NCI-H2081 treated with DMSO at 0.1 percent for 48 hours (cell line): ENCODE measurements around the gene PPP1CB.

Source experiments
- DNase-seq: peaks from one replicate; lab custom pipeline; 2025; lab: John Stamatoyannopoulos, UW

The PPP1CB gene

GRCh38 chr2:28745225-28745624 lies 6.4 kb upstream of the PPP1CB start:
- DNase-seq = no peak

GRCh38 chr2:28745876-28746275 lies 5.8 kb upstream of the PPP1CB start:
- no peak for DNase-seq

DNA sequence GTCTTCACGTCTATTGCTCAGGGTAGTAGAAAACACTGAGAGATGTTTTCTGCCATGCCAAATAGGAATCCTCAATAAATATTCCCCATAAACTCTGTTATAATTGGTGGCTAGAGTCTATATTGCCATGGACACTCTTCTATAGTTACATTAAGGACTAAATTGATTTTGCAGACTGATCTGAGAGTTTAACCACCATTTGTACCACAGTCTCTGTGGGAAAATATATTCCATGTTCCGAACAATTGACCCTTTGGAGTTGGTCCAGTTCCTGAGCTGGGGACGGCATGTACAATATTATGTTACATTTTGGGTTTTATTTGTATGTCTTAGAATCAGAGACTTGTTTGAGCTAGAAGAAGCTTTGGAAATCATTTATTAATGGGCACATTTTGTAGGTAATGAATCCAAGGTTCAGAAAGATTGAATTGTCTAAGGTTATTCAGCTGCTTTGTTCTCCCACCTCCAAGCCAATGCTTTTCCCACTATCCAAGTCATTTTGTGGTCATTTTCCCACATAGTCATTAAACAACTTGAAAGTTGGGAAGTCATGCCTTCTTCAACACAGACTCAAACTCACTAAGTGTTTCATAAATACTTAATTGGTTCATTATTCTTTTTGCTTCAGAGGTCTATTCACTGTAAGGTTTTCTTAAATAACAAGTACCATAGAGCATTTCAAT lies 5.1 kb upstream of the PPP1CB start:
- no peak for DNase-seq

DNA sequence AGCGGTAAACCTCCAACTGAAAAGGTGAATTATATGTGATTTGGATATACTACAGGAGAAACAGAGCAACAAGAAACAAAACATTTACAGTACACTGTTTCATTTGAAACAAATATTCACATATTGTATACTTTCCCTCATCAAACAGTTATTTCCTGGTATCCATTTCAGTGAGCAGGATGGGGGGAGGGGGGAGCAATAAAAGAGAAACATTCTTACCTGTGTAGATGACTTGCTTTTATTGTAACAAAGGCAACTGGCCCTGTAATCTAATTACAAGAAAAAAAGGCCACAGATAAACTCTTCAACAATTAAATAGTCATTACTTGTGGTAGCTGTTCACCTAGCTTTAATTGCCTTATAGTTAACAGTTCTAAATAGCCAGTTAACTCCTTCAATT lies 3.9 kb upstream of the PPP1CB start:
- no peak for DNase-seq

GRCh38 chr2:28748176-28748575 lies 3.5 kb upstream of the PPP1CB start:
- DNase-seq = no peak

GRCh38 chr2:28748941-28749340 lies 2.7 kb upstream of the PPP1CB start:
- DNase-seq = no peak

- DNase-seq = no peak
Observed at GRCh38 chr2:28749526-28749925, 2.1 kb upstream of the PPP1CB start.

DNA sequence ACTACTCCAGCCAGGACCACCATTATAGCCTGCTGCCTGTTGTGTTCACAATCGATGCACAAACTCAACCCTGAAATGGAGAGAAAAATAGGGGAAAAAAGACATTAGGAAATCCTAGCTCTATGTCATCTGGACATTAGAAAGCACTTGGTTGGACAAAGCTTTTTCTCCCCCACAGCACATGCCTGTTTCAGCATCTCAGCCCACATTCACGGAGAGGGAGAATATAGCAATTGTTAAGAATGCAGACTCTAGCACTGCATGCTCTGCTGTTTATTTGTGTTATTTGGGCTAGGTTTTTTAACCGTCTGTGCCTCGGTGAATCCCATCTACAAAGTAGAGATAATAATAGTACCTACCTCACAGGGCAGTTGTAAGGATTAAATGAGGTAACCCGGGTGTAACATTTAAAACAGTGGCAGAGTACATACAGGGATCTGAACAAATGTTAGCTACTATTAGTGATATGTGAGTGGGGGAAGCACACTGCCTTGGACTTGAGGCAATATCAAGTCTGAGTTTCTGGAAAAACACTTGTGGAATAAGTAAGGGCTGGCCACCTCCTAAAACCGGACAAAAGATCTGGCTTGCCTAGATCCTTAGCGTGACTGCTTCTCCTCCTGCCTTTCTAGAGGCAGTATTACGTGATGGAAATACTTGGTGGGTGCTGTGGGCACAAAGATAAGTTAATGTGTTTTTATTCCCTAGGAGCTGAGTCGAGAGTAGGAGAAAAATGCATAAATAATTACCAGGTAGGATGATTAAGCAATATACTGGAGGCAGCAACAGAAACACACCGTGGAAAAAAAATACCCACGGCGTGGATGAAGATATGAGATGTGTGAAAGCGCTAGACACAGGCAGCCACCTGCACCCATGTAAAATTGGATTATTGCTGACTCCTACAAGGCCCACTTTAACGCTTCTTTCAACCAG lies 1.0 kb upstream of the PPP1CB start:
- no peak for DNase-seq

DNA sequence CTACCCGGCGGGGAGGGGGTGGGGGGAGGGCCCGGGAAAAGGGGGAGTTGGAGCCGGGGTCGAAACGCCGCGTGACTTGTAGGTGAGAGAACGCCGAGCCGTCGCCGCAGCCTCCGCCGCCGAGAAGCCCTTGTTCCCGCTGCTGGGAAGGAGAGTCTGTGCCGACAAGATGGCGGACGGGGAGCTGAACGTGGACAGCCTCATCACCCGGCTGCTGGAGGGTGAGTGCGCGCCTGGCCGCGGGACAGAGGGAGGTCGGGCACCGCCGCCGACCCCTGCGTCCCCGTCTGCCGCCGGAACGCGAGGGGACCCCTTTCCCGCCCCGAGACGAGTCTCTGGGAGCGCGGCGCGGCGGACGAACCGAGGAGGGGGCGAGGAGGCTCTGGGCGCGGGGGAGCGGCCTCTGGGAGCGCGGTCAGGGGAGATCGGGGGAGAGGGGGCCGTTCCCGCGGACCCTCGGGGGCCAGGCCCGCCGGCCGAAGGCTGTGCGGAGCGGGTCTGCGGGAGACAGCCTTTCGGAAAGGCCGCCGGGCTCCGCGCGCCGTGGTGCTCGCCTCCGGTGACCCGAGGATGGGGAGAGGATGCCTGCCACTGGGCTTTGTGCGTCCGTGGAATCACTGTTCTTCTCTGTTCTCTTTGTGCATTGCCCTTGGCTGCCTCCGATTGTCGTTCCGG lies 463 bp downstream of the PPP1CB start:
- DNase-seq = no peak

DNA sequence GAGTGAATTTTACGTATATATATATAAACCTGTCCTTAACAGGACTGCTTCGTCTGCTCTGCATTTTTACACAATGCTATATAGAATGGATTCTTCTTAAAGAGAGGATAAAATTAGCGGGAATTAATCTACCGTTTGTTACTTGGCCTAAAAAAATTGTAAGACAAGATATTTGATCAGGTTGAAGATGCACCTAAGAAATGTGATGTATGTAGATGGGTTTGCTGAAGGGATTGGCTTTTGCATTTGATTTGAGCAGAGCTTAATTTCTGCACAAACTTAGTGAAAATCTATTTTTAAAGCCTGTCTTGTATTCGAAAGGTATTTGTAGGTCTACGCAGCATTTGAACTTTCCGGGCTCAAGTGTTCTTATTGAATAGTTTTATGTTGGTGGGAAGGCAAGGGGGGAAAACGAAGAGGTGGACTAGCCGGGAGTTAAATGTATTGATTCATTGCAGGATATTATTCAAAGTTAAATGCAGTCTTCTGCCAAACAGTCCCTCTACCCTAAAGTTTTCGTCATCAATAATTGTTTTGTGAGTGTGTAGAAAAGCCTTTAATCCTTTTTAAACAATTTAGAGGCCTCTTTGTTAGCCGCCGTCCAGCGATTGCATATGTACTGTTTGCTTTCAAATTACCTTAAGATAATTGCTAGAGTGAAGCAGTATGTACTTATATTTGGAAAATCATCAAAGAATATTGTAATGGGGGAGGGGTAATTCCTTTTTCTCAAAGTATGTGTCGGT lies 1.2 kb downstream of the PPP1CB start:
- DNase-seq = no peak

DNA sequence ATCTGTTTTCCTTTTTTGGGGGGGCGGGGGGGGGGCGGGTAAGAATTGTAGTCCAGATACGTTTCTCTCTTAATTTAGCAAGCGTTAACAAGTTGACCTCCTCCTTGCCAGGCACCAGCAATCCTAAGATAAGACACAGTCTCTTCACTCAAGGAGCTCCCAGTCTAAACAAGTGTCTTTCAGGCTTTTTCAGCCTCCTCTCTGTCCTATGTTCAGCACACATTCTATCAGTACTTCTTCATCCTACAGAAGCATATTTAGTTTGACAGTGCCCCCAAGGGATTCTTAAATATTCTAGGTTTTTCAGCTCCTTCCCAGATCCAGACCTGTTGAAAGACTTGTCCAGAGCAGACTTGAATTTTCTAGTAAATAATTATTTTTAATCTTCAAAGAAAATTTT lies 2.7 kb downstream of the PPP1CB start:
- no peak for DNase-seq

GRCh38 chr2:28755421-28755820 lies 3.8 kb downstream of the PPP1CB start:
- no peak for DNase-seq

- DNase-seq = no peak
Observed at GRCh38 chr2:28758459-28758858, 6.8 kb downstream of the PPP1CB start.

DNA sequence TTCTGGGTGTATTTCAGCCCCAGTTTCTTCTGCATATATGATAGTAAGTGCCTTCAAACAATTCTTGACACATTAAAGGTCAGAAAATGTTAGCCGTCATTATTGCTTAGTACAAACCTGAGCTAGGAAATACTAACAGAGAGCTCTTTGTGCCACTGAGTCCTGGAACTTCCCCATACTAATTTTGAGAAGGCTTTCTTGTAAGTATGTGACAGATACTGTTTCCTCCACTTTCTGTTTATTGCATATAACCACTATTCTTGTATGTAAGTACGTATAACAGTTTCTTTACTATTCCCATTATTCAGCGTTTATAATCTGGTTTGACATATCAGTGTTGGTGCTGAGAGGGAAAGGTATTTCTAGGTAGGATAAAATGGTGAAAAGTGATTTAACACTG lies 9.8 kb downstream of the PPP1CB start:
- no peak for DNase-seq

- DNase-seq = no peak
Observed at GRCh38 chr2:28764909-28765711, 13.5 kb downstream of the PPP1CB start.

DNA sequence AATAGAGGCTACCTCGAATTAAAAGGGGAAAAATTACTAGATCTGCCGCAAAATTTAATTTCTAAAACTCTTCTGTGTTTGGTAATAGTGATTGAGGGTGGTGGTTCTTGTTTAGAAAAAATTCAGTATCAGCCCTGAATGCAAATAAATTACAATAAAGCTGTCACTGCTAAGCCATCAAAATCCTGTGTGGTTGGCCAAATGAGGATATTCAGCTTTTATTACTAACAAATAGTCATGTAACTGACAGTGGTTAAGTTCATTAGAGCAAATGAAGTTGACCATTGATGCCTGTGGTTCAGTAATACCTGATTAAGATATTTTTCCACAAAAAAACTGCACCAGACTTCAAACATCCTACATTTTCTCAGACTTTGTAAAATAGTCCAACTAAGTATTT lies 14.4 kb downstream of the PPP1CB start:
- no peak for DNase-seq

DNA sequence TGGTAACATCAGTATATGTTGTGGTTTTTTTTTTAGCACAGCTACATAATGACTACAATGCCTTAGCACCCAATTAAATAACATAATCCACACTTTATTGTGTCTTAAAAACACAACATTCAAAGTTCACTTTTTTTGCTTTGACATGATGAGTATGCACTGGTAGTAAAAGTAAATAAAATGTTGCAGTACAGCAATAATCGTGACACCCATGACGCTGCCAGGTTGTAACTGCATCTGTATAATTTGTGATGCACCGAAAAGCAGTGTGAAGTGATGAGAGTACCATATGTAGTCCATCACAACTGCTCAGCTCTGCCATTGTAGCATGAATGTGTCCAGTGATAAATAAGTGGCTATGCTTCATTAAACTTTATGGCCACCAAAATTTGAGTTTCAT lies 15.7 kb downstream of the PPP1CB start:
- no peak for DNase-seq

DNA sequence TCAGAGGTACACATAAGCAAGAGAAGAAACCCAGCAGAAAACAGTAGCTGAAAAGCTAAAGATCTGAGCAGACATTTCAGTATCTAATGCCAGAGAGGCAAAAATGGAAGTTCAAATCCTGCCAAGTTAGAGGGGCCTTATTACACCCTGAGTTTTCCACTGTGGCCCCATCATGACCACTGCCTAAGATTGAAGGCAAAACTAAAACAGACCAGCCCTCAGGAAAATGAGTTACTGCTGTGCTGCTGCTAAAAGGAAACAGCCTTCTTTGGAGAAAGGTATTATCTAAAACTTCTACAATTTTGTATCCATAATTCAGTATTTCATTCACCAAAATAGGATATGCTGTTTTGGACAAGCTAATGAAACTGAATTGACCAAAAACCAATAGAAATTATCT lies 16.8 kb downstream of the PPP1CB start:
- DNase-seq = no peak

DNA sequence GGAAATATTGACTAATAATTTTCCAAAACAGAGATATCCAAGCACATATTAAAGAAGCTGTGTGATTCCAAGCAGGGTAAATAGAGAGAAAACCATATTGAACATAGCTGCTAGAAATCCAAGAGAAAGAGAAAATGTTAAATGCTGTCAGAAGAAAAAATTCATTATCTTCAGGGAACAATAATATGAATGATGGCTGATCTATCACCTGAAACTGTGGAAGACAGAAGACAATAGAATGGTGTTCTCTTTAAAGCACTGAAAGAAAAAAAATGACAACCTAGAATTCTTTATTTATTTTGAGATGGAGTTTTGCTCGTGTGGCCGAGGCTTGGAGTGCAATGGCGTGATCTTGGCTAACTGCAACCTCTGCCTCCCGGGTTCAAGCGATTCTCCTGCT lies 17.3 kb downstream of the PPP1CB start:
- DNase-seq = no peak

- no peak for DNase-seq
Observed at GRCh38 chr2:28772351-28772750, 20.7 kb downstream of the PPP1CB start.

- no peak for DNase-seq
Observed at GRCh38 chr2:28776471-28776870, 24.8 kb downstream of the PPP1CB start.
